ENCODE data around the gene CCDC136.

CCDC136 gene

DNA sequence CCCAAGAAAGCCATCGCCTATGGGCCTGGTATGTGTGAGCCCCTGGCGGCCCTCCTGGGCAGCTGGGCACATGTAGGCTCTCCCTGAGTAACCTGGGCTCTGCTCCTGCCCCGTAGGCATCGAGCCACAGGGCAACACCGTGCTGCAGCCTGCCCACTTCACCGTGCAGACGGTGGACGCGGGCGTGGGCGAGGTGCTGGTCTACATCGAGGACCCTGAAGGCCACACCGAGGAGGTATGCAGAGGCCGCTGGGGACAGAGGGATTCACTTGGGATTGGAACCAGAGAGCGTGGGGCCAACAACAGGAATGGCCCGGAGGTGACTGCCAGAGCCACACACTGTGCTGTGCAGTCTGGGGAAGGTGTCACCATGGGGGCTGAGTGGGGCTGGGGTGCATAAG, 45.8 kb downstream of the CCDC136 start:
- no peaks in the 10 kb centered on the region for H3K27me3 ChIP-seq (ENCODE audit: insufficient read depth, low read length, poor library complexity, severe bottlenecking)
- H4K20me1 ChIP-seq (ENCODE audit: insufficient read depth, low read length, poor library complexity, severe bottlenecking): no peaks in the 10 kb centered on the region
- H3F3A ChIP-seq (ENCODE audit: low read depth): 0 out of 2 replicates have a peak, but pooled peaks cover 2% of the 10 kb centered on the region
- no peaks in the 10 kb centered on the region for H3K9me3 ChIP-seq (ENCODE audit: insufficient read depth, low read depth, low read length)
- H2AFZ ChIP-seq (ENCODE audit: low read length): no peak overlapping the region
- H3K9me2 ChIP-seq (replicated peaks; ENCODE audit: low read depth, low read length): no peaks in the 10 kb centered on the region
- no peaks in the 10 kb centered on the region for H3K36me3 ChIP-seq (ENCODE audit: insufficient read depth, low read length)
- H3K9ac ChIP-seq (ENCODE audit: low read depth, low read length, poor library complexity, severe bottlenecking): no peak overlapping the region
- H3K4me2 ChIP-seq (ENCODE audit: low read depth, low read length, poor library complexity, severe bottlenecking): no peak overlapping the region
- TF ChIP-seq, protein P1, sequence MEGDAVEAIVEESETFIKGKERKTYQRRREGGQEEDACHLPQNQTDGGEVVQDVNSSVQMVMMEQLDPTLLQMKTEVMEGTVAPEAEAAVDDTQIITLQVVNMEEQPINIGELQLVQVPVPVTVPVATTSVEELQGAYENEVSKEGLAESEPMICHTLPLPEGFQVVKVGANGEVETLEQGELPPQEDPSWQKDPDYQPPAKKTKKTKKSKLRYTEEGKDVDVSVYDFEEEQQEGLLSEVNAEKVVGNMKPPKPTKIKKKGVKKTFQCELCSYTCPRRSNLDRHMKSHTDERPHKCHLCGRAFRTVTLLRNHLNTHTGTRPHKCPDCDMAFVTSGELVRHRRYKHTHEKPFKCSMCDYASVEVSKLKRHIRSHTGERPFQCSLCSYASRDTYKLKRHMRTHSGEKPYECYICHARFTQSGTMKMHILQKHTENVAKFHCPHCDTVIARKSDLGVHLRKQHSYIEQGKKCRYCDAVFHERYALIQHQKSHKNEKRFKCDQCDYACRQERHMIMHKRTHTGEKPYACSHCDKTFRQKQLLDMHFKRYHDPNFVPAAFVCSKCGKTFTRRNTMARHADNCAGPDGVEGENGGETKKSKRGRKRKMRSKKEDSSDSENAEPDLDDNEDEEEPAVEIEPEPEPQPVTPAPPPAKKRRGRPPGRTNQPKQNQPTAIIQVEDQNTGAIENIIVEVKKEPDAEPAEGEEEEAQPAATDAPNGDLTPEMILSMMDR (conservative IDR thresholded peaks at IDR 0.05; ENCODE audit: low read length): no peak
- TF ChIP-seq EZH2phosphoT487 (IDR thresholded peaks at IDR 0.05; ENCODE audit: borderline replicate concordance): no peak
- no peaks in the 10 kb centered on the region for H3K79me2 ChIP-seq (ENCODE audit: insufficient read depth, low read length)
- H3K4me3 ChIP-seq (ENCODE audit: low read length, poor library complexity, severe bottlenecking): no peak overlapping the region
- H3K4me1 ChIP-seq (ENCODE audit: insufficient read depth, low read length, poor library complexity, severe bottlenecking): peaks cover 21% of the 10 kb centered on the region

DNA sequence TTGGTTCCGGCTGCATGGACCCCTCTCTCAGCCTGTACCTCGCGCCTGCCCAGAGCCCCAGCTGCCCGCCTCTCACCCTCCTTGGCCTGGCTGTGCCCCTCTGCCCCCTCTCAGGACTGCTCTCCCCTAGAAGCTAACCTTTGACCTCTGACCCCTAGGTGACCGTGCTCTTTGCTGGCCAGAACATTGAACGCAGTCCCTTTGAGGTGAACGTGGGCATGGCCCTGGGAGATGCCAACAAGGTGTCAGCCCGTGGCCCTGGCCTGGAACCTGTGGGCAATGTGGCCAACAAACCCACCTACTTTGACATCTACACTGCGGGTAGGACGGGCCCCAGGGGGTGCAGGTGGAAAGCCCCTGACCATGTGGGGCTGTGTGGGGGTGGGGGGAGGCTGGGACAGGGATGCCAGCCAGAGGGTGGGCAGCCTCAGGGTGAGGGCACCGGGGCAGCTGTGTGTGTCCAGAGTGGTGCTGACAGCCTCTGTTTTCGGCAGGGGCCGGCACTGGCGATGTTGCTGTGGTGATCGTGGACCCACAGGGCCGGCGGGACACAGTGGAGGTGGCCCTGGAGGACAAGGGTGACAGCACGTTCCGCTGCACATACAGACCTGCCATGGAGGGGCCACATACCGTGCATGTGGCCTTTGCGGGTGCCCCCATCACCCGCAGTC, 46.5 kb downstream of the CCDC136 start:
- TF ChIP-seq, protein P1 (conservative IDR thresholded peaks at IDR 0.05; ENCODE audit: low read length): no peak
- no peak for TF ChIP-seq EZH2phosphoT487 (IDR thresholded peaks at IDR 0.05; ENCODE audit: borderline replicate concordance)
- H3K9ac ChIP-seq (ENCODE audit: low read depth, low read length, poor library complexity, severe bottlenecking): no peak overlapping the region
- no peak overlapping the region for H3K4me2 ChIP-seq (ENCODE audit: low read depth, low read length, poor library complexity, severe bottlenecking)
- no peaks in the 10 kb centered on the region for H3K9me2 ChIP-seq (replicated peaks; ENCODE audit: low read depth, low read length)
- H3K9me3 ChIP-seq (ENCODE audit: insufficient read depth, low read depth, low read length): no peaks in the 10 kb centered on the region
- H3K4me1 ChIP-seq (ENCODE audit: insufficient read depth, low read length, poor library complexity, severe bottlenecking): peaks cover 14% of the 10 kb centered on the region
- no peaks in the 10 kb centered on the region for H3K79me2 ChIP-seq (ENCODE audit: insufficient read depth, low read length)
- no peak overlapping the region for H2AFZ ChIP-seq (ENCODE audit: low read length)
- no peaks in the 10 kb centered on the region for H3K36me3 ChIP-seq (ENCODE audit: insufficient read depth, low read length)
- no peaks in the 10 kb centered on the region for H3K27me3 ChIP-seq (ENCODE audit: insufficient read depth, low read length, poor library complexity, severe bottlenecking)
- no peak overlapping the region for H3K4me3 ChIP-seq (ENCODE audit: low read length, poor library complexity, severe bottlenecking)
- no peaks in the 10 kb centered on the region for H4K20me1 ChIP-seq (ENCODE audit: insufficient read depth, low read length, poor library complexity, severe bottlenecking)
- 0 out of 2 replicates have a peak, but pooled peaks cover 2% of the 10 kb centered on the region for H3F3A ChIP-seq (ENCODE audit: low read depth)

GRCh38 chr7:128838981-128839731, 47.4 kb downstream of the CCDC136 start:
- Histone ChIP-seq H3K9me3 (ENCODE audit: insufficient read depth, low read depth, low read length) (no peaks in the 10 kb centered on the region), H3K79me2 (ENCODE audit: insufficient read depth, low read length) (no peaks in the 10 kb centered on the region), H3K9me2 (replicated peaks; ENCODE audit: low read depth, low read length) (no peaks in the 10 kb centered on the region), H3K4me1 (ENCODE audit: insufficient read depth, low read length, poor library complexity, severe bottlenecking) (peaks cover 7% of the 10 kb centered on the region), H3F3A (ENCODE audit: low read depth) (0 out of 2 replicates have a peak, but pooled peaks cover 2% of the 10 kb centered on the region), H3K36me3 (ENCODE audit: insufficient read depth, low read length) (no peaks in the 10 kb centered on the region), H3K4me2 (ENCODE audit: low read depth, low read length, poor library complexity, severe bottlenecking) (no peak overlapping the region), H3K4me3 (ENCODE audit: low read length, poor library complexity, severe bottlenecking) (no peak overlapping the region), H2AFZ (ENCODE audit: low read length) (no peak overlapping the region), H4K20me1 (ENCODE audit: insufficient read depth, low read length, poor library complexity, severe bottlenecking) (no peaks in the 10 kb centered on the region), H3K9ac (ENCODE audit: low read depth, low read length, poor library complexity, severe bottlenecking) (no peak overlapping the region), H3K27me3 (ENCODE audit: insufficient read depth, low read length, poor library complexity, severe bottlenecking) (no peaks in the 10 kb centered on the region)
- no peak for TF ChIP-seq EZH2phosphoT487 (IDR thresholded peaks at IDR 0.05; ENCODE audit: borderline replicate concordance)

Measured in Loucy (cell line).